NB4 (cell line): ENCODE results near the gene ZBTB3.

Experiments used
- POLR2A ChIP-seq: IDR thresholded peaks from 2 replicates; pipeline ENCODE4 v1.6.1; 2011; ENCODE audit warnings: mild to moderate bottlenecking; ENCODE audit not compliant: insufficient read length; ENCODE audit errors: extremely low read depth
- TF ChIP-seq, protein P1 (sequence below): IDR thresholded peaks from one replicate; pipeline ENCODE4 v1.5.1; 2012; ENCODE audit warnings: low read depth, low read length

DNA sequence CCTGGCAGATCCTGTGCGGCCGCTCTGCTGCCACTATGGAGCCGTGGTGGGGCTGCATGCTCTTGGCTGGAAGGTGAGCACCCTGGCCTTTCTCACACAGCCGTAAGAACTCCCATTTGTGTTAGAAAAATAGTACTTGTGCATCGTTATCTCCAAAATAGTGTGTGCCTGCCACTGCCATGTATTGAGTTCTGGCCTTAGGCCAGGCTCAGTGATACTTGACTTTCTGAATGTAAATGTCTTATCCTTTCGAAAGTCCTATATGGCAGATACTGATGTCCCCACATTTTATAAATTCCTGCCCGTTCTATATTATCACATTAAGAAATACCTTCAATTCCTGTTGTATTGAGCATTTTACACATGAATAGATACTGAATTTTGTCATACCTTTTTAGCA is 28.8 kb upstream of the ZBTB3 start:
- TF ChIP-seq, protein P1, sequence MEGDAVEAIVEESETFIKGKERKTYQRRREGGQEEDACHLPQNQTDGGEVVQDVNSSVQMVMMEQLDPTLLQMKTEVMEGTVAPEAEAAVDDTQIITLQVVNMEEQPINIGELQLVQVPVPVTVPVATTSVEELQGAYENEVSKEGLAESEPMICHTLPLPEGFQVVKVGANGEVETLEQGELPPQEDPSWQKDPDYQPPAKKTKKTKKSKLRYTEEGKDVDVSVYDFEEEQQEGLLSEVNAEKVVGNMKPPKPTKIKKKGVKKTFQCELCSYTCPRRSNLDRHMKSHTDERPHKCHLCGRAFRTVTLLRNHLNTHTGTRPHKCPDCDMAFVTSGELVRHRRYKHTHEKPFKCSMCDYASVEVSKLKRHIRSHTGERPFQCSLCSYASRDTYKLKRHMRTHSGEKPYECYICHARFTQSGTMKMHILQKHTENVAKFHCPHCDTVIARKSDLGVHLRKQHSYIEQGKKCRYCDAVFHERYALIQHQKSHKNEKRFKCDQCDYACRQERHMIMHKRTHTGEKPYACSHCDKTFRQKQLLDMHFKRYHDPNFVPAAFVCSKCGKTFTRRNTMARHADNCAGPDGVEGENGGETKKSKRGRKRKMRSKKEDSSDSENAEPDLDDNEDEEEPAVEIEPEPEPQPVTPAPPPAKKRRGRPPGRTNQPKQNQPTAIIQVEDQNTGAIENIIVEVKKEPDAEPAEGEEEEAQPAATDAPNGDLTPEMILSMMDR: no peak
- TF ChIP-seq POLR2A: no peak
